GM15510 (cell line): ENCODE data around the gene OGFOD2.

Experiments
- POLR2A ChIP-seq: IDR thresholded peaks from 3 replicates; pipeline ENCODE4 v1.6.1; 2011; ENCODE audit warnings: borderline replicate concordance; ENCODE audit not compliant: insufficient read length; ENCODE audit errors: extremely low read depth

OGFOD2 gene

DNA sequence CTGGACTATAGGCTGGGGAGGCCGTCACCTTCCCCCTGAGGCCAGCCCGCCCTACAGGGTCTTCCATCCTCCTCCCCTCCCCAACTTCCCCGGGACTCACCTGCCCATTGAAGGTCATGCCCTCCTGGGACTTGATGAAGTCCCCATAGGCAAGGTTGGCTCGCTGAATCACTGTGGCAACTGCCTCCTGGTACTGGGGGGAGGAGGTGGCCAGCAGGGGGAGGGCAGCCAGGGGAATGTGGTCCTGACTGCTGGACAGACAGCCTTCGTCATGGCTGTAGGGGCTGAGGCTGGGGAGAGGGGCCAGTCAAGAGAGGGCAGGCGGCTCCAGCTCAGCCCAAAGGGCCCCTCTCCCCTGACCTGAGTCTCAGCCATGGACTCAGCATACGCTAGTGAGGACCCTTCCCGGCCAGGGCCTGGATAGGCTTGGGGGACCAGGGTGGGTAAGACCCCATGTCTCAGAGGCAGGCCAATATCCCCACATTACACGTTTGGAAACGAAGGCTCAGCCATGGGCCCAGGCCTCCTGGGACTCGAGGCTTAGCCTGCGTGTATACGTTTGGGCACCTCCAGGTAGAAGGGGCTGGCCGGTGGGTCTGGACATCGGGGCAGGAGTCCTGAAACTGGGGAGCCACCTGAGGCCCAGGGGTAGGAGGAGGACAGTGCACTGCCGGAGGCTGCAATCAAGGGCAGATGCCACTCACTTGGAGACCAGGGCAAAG lies 21.7 kb downstream of the OGFOD2 start:
- TF ChIP-seq POLR2A: no peak

DNA sequence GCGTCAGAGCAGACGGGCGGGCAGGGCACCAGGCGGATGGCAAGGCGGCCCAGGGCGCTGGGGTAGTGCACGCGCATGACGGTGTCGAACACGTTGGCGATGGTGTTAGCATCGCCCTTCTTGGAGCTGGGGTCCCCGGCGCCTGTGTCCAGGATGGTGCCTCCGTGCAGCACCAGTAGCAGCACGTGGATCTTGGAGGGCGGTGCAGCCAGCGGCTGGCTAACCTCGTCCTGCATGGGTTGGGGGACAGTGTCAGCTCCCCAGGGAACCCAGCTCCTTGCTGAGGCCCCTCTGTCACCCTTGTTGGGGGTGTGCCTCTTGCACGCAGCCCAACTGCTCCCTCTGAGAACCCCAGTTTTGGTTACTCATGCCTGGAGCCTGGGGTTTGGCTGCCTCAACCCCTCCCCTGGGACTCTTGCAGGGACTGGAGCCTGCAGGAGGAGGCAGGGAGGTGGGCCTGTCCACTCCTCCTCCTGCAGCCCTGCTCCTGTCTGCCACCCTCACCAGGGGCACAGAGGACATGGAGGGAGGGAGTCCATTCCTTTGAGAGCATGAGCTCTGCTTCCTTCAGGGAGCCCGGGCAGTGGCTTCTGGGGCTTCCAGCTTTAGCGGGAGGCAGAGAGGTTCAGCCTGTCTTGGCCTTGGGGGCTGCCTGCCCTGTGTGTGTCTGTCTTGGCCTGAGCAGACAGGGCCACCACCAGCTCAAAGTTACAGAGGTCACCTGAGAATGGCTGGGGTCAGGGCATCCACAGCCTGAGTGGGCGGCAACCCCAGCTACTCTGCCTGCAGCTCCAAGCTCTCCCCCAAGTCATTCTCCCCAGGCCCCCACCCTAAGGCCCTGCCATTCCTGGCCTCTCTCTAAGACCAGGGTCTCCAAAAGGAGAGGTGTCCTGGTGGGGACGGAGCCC lies 22.6 kb downstream of the OGFOD2 start:
- no peak for TF ChIP-seq POLR2A

DNA sequence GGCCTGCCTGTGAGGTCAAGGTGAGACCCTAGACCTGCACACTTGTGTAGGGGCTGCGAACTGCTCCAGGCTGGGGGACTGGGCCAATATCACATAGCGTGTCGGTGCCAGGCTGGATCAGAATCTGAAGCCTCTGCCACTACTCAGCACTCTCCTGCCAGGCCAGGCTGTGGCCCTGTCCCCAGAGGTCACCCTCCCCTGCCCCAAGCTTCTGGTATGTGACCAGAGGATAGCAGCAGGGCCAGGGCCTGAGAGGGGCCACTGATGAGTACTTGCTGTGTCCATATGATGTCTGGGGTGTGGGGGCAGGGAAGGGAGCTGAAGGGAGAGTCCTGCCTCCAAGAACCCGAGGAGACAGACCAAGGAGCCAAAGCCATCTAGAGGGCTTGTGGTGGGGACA lies 23.3 kb downstream of the OGFOD2 start:
- TF ChIP-seq POLR2A: no peak

DNA sequence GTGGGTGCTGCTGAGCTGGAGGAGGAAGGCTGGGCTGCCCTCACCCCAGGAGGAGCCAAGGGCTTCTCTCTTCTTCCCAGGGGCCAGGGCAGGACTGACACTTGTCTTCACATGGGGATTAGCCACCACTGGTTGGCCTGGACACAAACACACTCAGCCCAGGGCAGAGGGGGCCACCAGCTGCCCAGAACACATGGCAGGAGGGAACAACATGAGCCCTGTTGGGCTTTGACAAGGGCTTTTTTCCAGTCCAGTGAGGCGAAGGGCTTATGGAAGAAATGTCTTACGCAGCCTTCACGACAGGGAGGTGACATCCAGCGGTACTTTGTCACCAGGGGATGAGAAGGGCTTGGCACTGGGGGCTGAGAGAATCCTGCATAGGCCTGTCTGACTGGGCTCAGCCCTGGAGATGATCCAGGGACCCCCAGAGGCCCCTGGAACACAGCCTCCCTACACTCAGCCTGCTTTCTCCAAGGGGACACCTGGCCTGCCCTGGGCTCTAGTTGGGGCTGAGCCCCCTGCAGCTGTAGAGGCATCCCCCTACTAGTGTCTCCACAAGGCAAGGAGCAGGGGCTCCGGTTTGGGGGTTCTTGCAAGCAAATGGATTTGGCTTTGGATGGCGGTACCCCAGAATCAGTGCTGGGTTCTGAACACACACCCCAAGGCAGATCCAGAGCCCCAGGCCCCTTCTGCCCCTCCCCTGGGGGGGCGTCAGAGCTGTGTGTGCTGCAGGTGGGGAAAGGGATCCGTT lies 24.3 kb downstream of the OGFOD2 start:
- no peak for TF ChIP-seq POLR2A

DNA sequence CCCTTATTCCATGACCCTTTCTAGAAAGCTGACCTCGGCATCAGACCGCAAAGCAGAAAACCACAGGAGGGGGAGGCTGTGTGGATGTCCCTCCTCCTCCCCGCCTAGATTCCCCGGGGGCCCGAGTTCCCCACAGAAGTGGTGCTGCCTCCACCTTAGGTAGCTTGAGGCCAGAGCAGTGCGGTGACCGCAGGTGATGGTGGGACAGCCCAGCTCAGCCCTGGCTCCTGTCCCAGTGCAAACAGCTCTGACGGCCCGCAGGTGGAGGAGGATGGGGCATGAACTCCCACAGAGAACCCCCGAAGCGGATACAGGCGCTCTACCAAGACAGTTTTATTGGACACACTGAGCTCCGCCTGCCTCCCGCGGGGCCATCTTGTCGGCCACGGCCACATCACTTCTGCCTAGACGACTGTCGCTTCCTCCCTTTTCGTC lies 25.0 kb downstream of the OGFOD2 start:
- no peak for TF ChIP-seq POLR2A

DNA sequence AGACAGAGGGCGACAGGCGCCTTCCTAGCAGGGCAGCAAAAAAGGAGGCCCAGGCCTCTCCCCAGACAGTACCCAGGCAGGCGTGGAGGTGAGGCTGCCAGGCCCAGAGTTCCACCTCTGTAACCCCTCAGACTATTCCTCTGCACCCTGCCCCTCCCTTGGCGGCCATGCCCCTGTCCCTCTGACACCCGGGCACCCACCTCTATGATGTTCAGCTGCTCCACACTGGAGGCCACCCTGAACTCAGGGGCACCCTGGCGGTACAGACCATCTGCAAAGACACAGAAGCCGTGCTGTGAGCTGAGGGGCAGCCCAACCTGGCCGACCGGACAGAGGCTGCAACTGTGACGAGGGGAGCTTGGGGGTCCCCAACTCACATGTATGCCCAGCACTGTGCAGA lies 25.5 kb downstream of the OGFOD2 start:
- no peak for TF ChIP-seq POLR2A

DNA sequence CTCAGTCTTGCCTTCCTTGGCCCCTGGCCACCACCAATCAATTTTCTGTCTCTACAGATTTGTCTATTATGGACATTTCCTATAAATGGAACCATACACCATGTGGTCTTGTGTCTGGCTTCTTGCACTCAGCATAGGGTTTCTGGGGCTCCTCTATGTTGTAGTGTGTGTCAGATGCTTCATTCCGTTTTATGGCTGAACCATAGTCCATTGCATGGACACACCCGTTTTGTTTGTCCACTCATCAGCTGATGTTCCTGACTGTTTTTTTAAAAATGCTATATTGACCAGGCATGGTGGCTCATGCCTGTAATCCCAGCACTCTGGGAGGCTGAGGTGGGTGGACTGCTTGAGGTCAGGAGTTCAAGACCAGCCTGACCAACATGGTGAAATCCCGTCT lies 26.4 kb downstream of the OGFOD2 start:
- no peak for TF ChIP-seq POLR2A

DNA sequence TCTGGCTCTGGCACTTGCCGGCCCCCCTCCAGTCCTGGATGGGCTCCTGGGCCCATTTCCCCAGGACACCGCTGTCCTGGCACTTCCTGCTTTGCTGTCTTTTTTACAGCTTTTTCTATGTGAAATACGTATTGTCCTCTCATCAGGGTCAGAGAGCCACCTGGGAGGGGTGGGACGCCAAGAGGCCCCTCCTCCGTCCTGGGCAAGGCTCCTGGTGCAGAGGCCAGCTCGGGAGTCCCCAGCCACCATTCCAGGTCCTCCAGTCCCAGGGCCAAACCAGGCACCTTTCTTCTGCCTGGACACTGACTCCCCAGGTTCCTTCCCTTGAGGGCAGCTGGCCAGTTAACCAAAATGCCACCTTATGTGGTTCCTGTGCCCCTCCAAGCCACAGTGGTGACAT lies 28.2 kb downstream of the OGFOD2 start:
- no peak for TF ChIP-seq POLR2A

DNA sequence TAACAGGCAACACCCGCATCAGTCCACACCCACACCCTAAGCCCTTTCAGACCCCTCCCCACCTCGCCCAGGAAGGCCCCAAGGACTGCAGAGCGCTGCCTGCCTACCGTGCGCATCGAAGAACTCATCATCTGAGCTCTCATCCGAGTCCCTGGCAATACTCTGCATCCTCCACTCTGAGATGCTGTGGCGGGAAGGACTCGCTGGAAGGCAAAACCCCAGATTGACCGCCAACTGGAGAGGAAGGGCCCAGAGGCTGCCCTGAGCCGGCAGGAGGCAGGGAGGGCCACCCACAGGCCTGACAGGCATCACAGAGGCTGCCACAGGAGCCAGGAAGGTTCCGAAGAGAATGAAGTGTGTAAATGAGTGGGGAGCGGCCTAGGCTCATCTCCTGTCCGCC lies 29.2 kb downstream of the OGFOD2 start:
- no peak for TF ChIP-seq POLR2A

DNA sequence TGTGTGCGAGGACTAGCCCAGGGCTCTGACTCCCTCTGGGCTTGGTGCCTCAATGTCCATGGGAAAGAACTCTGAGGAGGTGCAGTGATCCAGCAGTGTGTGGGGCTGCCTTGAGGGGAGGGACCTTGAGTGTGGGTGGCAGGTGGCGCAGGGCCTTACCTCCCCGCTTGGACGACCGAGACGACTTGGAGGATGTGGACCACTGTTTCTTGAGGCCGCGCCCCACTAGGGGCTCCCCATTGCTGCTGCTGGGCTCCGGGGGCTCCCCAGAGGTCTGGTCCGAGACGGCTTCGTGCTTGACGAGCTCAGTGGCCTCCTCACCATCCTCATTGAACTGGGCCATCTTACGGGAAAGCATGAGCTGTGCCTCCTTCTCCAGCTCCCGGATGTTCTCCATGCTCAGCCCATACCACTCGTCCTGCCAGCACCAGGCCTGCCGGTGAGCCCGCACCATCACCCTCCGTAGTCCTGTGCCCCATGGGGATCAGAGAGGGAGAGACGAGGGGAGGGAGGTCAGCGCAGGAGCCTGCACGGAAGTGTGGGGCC lies 30.1 kb downstream of the OGFOD2 start:
- no peak for TF ChIP-seq POLR2A

DNA sequence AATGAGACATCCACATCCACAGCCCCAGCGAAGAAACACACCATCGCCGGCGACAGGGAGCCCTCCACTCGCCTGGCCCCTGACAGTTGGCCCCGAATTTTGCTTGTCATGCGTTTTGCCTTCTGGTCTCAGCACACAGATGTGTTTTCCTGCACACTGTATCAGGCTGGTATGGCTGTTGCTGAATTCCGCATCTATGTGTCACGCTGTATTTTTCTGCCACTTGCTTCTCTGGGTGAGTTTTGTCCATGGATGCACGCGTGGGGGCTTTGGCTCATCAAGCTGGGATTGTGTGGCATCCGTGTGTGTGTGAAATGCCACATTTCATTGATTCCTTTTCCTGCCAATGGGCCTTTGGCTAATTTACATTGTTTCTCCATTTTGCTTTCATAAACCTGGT lies 31.9 kb downstream of the OGFOD2 start:
- no peak for TF ChIP-seq POLR2A

DNA sequence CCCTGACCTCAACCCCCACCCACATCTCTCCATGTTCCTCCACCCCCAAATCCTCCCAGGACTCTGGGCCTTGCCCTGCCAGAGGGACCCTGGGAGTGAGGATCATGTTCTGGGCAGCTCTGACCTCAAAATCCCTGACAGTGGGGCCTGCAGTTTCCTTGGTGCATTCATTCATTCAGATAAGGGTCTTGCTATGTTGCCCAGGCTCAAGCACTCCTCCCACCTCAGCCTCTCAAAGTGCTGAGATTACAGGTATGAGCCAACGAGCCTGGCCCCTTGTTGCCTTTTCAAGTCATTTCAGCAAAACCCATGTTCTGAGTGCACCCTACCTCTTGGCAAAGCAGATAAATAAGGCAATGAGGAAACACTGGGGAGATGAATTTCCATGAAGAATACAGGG lies 35.1 kb downstream of the OGFOD2 start:
- no peak for TF ChIP-seq POLR2A

DNA sequence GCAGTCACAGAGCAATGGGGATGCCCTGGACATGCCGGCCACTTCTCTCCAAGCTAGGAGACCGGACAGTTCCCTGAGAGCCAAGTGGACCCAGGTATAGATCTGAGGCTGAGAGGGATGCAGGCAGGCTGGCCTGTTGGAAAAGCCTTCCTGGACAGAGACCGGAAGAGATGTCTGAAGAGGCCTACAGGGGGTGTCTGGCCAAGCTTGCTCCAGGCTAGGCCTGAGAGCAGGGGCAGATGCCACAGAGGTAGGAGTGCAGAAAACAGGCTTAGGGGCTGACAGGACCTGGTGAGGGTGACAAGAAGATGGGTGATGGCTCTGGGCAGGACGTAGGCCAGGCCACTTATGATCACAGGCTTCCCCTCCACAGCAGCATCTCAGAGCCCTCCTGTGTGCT lies 35.6 kb downstream of the OGFOD2 start:
- no peak for TF ChIP-seq POLR2A

DNA sequence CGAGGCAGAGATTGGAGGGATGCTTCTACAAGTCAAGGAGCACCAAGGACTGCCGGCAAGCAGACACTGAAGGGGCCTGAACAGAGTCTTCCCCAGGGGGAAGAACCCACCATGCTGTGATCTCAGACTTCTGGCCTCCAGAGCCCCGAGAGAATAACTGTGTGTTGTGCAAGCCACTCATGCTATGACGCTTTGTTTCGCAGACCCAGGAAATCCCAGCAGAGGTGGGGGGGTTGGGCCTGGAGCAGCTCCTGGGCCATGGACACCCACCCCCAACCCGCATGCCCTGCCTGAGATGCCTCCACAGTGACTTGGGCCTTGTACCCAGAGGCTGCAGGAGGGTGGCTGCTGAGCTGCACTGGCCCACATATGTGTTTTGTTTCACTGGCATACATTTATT lies 36.7 kb downstream of the OGFOD2 start:
- TF ChIP-seq POLR2A: no peak
